GM18907 (cell line): ENCODE data around the gene TEX26.

ENCODE experiments used
- ATAC-seq: cut with Tn5 transposase; IDR thresholded peaks from one replicate; pipeline ENCODE4 v1.9.1; 2021; ENCODE audit warnings: mild to moderate bottlenecking, moderate library complexity; ENCODE audit not compliant: unreplicated experiment

TEX26 gene

DNA sequence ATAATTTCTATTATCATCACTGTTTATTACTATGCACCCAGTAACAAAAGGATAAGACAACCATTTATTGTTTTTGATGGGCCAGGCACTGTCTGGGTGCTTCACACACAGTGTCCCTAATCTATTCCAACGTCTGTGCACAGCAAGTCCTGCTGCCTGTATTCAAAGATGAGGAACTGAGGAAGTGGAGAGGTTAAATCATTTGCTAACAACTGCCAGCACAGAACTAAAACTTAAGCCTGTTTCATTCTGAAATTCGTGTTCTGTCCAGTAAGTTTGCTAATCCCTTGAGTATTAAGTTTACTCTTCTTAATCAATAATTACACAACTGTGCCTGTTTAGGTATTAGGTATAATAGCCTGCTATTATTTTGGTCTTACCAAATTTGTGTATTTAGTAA is 41.9 kb downstream of the TEX26 start:
- ATAC-seq: peak; percentile 50

DNA sequence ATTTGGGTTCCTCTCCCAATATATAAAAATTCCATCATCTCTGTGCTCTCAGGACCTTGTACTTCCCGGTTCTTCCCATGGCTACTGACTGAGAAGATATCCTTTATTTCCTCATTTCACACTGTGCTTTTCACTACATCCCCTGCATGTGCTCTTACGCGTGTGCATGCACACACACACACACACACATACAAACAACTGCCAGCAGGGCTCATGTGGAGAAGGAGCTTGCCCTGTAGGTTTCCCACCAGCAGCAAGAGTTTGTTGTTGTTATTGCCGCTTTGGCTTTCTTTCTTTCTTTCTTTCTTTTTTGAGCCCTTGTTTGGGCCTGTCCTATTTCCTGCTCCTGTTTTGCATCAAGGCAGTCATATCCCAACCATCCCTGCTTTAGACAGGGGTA is 43.6 kb downstream of the TEX26 start:
- no peak for ATAC-seq

DNA sequence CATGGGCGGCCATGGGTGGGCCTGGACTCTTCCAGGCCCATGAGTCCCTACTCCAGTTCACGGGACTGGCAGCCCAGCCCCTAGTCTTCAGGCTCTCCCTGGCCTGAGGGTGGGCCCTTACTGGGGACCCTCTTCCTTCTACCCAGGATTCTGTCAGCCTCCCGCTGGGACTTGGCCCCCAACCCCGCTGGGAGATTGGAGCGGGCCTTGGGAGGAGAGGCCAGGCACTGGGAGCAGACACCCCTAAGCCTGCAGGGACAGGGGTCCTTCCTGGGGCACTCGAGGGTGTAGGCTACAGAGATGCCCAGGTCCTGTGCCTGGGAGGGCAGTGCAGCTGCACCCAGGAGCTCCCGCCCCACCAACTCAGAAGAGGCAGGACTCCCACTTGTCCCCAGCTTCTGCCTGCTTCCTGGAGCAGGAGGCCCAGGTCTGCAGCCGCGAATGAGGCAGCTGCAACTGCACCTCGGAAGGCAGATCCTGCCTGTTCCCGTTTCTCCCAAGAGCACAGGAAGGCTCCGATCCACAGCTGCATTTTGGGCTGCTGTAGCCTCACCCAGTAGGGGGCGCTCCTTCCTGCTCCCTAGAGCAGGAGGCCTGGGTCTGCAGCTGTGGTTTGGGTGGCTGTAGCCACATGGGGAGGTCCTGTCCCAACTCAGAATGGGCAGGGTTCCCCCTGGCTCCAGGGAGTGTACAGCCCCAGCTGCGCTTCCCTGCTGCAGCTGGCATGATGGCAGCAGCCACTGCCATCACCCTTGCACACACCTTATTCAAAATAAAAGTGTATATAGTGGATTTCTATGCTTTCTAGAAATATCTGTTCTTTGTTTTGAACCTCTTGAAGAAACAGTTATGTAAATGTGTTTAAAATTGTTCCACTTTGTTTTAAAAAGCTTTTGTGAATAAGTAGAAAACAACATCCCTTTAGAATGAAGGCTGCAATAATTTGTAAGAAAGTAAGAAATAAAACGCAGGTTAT is 46.8 kb downstream of the TEX26 start:
- ATAC-seq: no peak

DNA sequence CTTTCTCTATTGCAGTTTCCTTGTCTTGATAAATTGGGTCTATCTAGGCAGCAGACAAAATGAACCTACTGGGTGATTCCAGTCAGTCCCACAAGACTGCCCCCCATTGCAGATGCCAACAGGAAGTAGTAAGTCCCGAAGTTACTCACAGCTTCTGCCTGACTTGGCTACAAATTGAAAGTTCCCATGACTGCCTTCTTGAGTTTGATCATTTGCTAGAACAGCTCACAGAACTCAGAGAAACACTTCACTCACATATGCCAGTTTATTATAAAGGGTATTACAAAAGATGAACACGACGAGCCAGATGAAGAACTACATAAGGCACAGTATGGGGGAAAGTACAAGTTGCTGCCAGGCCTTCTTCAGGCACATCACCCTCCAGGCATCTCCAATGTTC is 50.0 kb downstream of the TEX26 start:
- no peak for ATAC-seq

DNA sequence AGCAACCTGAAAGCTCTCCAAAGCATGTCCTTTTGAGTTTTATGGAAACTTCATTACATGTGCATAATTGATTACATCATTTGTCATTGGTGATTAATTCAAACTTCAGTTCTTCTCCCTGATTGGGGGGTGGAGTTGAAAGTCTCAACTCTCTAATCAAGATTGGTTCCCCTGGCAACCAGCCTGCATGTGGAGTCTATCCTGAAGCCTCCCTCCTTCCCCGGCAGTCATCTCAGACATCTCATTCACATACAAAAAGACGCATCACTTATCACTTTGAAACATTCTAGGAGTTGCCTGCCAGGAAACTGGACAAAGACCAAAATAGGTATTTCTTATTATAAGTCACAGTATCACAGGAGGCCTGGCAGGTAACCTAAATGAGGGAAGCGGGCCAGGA is 50.5 kb downstream of the TEX26 start:
- no peak for ATAC-seq

DNA sequence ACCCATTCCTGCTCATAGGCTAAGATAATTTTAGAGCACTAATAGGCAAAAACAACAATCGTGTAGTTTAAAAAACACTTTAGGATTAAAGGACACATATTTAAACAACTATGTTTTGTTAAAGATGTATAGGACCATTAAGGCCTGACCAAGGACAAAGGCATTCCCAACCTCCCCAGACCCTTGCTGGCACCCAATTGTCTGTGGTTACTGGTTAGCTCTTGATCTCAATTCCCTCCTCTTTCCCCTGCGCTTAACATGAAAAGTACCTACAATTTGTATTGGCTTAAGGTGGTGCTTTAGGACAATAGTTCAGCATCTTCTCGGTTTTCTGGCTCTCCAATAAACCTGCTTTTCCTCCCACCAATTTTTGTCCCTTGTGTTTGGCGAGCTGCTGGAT is 51.0 kb downstream of the TEX26 start:
- ATAC-seq: no peak

DNA sequence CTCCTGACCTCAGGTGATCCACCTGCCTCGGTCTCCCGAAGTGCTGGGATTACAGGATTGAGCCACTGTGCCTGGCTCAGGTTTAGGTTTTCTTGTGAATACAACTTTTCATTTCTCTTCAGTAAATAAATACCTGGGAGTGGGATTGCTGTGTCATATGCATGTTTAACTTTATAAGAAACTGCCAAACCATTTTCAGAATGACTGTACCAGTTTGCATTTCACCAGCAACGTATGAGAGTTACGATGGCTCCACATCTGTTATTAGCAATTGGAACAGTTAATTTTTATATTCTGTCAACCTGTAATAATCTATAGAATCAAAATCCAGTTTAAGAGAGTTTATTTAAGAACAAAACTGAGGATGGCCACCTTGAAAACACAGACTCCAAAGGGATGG is 52.2 kb downstream of the TEX26 start:
- ATAC-seq: peak; percentile 73

DNA sequence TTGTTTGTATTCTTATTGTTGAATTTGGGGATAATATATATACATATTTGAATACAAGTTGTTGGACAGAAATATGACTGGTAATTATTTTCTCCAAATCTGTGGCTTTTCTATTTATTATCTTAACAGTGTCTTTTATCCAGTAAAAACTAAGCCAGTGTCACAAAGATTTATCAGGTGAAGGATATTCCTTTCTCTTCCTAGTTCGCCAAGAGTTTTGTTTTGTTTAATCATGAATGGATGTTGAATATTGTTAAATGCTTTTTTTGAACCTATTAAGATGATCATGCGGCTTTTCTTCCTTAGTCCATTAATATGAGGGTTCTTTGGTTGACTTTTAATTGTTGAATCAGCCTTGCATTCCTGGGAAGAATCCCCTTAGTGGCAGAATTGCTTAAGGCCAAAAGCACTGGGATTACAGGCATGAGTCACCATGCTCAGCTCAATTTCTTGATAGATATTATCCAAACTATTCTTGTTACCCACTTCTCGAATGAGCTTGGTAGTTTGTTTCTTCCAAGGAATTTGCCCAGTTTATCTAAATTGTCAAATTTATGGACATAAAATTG is 53.3 kb downstream of the TEX26 start:
- no peak for ATAC-seq

DNA sequence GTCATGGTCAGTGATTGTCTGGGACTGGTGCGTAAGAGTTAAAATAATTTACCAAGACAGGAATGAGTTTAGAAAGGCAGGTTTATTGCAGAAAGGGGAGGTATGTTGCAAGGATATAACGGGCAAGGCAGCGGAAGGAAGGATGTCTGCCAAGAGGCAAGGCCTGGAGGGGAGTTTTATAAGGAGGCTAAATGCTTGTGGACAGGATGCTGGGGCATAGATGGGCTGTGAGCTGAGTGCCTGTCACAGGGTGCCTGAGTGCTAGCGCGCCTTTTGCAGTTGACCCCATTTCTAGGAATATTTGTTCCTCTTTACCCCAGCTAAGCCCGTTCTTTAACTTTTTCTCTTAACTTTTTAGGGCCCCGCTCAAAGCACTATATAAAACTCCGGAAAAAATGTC is 58.7 kb downstream of the TEX26 start:
- ATAC-seq: no peak

DNA sequence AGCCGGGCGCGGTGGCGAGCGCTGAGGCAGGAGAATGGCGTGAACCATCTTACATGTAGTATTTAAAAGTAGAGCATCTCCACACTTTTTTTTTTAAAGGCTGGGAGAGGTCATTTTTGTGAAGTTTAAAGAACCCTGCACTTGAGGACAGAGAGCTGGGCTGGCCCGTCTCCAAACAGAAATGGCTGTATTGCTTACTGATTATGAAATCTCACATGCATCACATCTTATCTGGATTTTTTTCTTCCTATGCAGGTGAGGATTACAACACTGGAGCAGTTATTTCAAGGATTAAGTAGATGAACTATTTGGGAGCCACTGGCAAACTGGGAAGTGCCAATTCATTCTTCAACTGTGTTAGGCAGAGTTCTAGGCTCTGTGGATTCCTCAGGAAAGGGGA is 59.5 kb downstream of the TEX26 start:
- ATAC-seq: no peak

DNA sequence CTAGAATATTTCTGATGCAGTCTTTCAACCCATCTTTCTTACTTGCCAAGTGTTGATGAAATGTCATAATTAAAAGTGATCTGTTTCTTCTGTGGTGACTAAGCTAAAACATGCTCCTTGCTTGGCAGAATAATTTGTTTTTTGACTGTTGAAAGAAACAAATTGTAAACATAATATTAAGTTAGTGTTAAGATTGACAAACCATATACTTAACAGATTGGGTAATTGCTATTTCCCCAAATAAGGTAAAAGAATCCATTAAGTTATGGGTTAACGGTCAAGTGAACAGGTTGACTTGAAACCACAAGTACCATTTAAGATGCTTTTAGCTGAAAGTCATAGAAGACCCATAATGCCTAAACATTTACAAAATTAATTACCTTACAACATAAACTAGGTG is 62.9 kb downstream of the TEX26 start:
- no peak for ATAC-seq

DNA sequence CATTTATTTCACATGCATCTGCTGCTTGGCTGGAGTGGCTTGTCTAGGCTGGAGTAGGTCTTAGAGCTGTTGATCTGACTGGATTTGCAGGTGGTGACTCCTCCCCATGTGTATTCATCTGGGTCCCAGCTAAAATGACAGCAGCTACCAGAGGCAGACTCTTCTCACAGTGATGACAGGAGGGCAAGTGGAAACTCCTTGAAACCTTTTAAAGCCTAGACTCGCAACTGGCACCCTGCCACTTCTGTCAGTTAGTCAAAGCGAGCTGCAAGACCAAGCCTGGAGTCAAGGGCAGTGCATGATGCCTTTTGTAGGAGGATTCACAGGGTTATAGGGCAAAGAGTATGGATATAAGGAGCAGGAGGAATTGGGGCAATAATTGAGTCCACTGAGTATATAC is 65.2 kb downstream of the TEX26 start:
- ATAC-seq: no peak

DNA sequence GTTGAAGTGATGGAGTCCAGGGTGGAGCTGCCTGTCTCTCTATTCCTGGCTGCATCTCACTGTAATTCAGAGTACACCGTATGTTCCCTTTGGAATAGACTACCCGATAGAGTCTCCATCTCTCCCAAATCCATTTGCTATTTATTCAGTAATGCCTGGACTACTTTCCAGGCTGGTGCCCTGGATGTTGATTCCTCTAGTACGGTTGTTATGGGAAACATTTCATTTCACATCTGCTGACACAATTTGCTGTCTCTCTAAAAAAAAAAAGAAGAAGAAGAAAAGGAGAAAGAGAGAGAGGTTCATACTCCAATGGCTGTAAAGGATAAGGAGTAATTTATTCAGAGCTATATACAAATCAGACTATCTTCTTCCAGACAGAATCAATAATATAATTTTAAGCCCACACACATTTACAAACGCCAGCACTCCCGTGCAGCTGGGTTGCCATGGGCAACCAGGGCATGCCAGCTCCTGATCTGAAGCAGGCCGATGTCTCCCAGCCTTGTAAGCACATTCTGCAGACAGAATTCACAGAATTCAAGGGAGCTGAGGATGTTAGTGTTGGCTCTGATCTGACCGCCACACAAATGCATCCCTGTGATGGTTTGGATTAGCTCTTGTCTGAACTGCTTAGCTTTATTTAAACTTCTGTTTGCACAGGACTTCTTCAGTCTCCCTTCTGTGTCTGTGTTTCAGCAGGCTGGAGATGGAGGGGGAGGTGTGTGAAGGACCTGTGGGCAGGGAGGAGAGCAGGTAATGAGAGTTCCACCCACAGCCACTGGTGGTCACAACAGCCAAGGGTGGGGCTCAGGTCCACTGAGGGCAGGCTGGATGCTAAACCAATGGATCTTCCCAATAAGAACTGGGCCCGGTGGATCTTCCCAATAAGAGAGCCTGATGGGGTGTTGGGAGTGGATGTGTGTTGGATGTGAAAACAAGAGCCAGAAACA is 66.0 kb downstream of the TEX26 start:
- no peak for ATAC-seq

DNA sequence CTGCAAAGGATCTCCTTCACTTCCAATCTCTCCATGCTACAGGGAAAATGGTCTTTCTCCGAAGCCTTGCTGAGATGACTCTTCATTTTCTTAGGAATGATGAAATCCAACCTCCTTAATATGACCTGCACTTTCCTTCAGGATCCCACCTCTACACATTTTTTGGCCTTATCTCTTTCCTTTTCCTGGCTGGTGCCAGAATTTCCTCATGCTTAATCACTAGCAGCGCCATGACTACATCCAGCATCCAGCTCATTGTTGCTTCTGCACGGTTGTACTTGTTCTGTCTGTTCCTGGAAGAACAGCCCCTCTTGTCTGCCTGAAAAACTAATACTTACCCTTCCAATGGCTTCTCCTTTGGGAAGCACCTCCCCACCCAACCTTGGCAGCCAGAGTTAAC is 68.4 kb downstream of the TEX26 start:
- no peak for ATAC-seq

DNA sequence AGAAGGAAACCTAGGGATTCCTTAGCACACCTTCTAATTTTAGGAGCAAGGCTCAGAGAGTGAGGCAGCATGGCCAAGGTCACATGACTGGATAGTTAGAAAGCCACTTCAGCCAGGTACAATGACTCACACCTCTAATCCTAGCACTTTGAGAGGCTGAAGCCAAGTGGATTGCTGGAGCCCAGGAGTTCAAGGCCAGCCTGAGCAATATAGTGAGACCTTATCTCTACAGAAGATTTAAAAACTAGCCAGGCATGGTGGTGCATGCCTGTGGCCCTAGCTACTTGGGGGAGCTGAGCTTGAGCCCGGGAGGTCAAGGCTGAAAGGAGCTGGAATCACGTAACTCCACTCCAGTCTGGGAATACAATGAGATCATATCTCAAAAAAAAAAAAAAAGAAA is 69.2 kb downstream of the TEX26 start:
- no peak for ATAC-seq

DNA sequence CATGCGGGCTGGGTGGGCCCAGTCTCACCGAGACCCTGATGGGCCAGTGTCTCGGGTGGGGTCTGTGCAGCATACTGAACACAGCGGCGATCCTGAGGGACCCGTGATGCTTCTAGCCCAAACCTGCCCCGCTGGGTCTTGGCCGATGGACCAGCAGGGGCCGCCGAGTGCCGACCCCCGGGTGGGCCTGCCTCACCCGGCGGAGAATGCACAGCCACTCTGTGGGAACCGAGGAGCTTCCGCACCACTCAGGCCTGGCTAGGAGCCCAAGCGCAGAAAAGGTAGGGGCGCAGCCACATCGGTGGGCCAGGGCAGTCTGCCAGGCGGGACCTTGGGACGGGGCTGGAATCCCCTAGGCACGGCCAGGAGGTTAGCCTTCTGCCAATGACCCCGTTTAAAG is 72.6 kb downstream of the TEX26 start:
- no peak for ATAC-seq

DNA sequence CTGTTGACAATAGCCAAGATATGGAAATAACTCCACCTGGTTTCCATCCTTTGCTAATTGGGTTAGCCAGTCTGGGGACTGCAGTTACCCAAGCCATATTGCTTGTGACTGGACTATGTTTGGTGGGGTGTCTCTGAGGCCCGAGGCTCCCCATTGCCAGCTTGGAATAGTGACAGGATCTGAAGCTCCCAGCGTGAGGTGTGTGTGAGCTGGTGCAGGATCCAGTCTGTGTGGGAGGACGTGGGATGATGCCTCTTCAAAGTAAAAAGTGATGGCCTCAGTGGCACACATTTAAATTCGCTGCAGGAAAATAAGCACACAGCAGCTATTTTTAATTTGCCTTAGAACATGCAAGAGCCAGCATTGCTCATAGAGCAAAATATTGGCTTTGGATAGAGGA is 75.0 kb downstream of the TEX26 start:
- no peak for ATAC-seq

DNA sequence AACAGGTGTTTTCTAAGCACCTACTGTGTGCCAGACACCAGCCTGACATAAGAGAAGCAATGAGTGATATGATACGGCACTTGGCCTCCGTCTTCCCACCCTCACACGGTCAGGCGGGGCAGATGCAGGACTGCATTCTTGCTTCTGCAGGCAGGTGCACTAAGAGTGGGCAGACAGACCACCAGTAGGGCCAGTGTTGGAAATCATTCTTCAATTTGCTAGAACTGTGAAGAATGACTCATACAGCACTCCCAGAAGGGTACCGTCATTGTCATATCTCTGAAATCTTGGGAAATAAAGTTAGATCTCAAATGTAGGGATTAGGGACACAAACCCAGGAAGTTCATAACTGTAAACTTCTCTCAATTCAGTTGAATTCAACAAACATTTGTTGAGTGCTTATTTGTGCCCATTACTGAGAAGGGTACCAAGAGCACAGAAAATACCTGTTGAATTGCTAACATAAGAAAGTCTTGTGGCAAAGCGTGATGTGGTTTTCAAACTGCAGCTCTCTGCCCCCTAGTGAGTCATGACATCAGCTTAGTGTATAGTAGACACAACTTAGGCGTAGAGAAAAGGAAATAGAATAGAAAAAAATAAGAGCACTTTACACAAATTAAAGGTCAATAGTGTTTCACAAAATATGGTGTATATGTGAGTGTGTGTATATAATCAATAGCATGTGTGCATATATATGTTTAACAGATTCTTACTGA is 76.1 kb downstream of the TEX26 start:
- peak; percentile 48 for ATAC-seq

DNA sequence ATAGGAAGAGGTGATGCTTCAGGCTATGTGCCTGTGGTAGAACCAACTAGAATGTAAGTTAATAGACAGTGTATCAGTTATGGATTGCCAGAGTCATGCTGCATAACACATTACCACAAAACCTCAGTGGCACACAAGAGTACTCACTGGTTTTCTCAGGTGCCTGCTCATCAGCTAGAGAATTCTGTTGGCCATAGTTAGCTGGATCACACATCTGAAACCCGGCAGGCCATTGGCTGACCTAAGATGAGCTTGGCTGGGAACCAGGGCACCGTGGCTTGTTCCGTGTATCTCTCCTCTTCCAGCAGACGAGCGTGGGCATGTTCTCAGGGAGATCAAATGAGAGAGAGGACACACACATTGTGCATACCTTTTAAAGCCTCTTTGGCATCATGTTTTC is 76.7 kb downstream of the TEX26 start:
- peak; percentile 77 for ATAC-seq

DNA sequence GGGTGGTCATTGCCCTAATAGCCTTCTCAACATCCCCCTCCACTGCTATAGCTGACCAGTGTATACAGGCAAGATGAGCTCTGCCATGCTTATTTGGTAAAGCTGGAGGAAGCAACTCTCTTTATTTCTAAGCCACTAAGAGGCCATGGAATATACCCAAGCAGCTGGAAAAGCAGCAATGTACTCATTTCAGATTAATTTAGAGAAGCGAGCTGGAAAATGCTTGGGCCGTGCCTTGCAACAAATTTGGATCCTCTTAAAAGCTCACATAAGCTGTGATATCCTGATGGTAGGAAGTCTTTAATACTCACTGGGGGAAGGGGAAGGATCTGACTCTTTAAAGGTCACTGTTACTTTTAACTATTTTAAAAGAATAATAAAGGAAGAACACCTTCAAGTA is 77.8 kb downstream of the TEX26 start:
- no peak for ATAC-seq
